ENCODE results near the gene FSIP1.

The FSIP1 gene

DNA sequence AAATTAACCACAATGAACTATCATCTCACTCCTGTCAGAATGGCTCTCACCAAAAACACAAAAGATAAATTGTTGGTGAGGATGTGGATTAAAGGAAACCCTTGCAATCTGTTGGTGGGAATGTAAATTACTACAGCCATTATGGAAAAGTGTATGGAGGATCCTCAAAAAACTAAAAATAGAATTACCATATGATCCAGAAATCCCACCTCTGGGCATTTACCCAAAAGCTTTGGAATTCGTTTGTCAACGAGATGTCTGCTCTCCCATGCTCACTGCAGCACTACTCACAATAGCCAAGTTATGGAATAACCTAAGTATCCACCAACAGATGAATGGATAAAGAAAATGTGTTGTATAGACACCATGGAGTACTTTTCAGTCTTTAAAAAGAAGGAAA lies 21.6 kb downstream of the FSIP1 start:
- DNase-seq (ENCODE audit: low spot score), result no peak

DNA sequence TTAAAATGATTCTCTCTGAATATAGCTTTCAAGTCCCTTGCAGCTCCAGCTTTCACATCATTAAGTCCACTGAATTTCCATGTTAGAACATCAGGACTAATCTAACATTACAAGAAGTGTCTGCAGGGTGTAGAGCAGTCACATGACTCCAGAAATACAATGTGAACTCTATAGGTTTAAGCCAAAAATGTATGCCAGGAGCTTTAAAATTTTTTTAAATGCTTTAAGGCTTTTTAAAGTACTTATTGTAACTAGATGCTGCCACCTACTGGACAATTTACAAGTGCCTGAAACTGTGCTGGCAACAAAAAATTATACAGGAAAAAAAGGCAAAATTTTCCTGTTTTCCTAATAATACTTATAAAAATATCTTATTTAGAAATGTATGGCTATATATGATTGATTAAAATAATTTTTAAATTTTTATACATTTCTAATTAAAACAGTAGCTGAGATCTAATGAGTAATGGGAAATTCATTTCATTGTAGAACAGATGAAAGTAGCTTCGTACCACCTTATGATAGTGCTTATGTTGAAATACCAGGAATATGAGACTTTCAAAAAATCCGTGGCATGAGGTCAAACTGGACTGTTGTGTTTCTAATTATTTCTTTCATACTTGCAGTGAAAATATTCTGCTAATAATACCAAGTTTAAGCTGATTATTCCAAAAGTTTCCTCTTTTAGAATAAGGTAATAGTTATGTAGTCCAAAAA lies 25.7 kb downstream of the FSIP1 start:
- peak; percentile 54 for DNase-seq (ENCODE audit: low spot score)

DNA sequence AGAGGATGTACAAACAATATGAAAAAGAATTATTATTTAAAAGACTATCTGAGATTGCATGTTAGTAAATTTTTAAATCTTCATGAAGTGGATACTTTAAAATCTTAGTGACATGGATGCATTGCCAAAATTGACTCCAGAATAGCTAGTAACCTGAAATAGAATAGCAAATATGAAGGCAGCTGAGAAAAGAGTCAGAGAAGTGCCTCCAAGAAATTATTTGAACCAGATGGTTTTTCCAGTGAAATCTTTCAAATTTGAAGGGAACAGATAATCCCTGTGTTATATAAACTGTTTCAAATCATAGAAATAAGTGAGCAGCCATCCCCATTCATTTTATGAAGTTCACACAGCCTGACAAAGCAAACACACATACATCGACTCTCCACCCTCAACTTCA lies 29.6 kb downstream of the FSIP1 start:
- no peak for DNase-seq (ENCODE audit: low spot score)

DNA sequence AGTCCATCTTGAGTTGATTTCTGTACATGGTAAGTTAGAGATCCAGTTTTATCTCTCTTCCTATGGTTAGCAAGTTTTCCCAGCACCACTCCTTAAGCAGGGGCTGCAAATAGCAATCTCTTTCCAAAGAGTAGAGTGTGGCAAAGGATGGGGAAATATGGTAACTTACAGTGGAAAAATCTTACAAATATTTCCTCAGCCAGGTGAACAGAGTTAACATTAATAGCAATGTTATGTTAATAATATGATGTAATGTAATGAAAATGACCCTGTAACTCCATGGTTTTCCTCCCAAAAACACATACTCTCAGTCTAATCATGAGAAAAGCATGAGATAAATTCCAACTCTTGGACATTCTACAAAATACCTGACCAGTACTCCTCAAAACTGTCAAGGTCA lies 30.4 kb downstream of the FSIP1 start:
- no peak for DNase-seq (ENCODE audit: low spot score)

DNA sequence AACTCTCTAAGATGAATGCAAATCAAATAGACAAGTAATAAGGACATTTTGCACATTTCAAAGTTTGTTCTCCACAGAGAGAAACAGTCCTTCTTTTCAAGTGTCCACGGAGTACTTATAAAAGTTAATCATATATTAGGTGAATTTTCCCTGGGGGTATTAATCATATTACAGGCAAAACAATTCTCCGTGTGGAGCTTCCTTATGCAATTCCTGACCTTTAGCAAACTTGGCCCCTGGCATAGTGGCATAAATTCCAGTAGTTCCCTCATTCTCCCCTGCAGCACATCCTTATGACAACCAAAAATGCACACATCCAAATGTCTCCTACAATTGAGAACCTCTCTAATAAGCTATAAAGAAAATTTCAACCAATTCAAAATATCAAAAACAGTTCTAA lies 34.4 kb downstream of the FSIP1 start:
- no peak for DNase-seq (ENCODE audit: low spot score)

DNA sequence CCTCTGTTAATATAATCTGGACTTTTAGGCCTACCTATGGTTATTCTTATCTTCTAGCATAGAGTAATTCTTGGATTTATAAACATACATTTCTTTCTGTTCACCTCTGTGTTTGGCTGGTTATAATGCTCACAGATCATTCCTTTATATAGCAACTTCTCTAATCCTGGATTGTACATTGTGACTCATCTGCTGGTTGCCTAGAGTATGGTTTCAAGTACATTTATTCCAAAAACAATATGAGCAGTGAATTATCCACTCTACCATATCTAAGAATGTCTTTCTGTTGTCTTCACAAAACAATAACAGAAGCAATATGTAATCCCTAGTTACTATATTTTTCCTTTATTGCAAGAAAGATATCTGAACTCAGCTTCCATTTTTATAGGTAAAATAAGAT lies 35.3 kb downstream of the FSIP1 start:
- no peak for DNase-seq (ENCODE audit: low spot score)

DNA sequence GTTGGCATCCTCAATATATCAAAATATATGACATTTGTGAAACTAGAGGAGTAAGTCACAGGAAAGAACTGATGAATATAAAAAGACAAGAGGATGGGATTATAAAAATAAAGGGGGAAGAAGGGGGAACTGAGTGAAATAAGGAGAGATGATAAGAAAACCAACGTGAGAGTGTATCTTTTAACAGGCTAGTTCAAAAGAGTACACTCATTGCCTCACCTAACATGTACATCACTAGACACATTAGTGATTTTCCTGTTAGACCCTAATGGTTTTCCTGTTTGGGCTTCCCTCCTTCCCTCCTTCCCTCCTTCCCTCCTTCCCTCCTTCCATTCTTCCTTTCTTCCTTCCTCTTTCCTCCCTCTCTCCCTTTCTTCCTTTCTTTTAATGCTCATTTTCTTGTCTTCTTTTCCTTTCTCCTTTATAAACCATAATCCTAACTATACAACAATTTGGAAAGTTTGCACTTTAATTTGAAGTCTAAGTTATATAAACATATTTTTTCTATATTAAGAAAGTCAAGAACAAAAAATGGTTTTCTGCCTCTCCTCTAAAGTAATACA lies 35.8 kb downstream of the FSIP1 start:
- DNase-seq (ENCODE audit: low spot score), result no peak

DNA sequence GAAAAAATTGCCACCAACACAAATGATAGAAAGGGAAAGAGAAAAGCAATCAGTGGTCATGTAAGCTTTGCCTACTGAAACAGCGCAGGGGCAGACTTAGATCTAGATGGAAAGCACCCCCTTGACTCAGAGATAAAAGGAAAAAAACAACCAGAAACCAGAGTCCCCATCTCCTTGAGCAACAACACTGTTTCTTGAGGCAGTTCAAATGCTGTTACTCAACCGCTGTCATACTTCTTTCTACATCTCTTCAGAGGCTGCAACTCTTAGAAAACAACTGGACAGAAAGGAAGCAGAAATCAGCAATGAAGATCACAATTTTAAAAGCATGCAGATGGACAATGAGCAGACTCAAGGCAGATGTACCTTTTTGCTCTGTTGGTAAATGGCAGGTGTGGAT lies 36.5 kb downstream of the FSIP1 start:
- DNase-seq (ENCODE audit: low spot score), result no peak

DNA sequence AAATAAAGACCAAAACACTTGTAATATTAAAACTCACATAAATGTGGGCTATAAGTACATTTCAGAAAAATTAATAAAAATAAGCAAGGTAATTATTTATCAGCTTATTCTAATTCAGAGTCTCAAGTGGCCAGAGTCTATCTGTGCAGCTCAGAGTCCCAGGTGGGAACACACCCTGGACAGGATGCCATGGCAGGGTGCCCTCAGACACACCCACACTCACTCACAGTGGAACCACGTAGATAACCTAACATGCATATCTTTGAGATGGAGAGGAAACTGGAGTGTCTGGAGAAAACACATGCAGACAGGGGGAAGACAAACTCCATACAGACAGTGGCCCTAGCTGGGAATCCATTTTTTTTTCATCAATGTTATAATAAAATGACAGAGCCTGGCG lies 37.2 kb downstream of the FSIP1 start:
- no peak for DNase-seq (ENCODE audit: low spot score)

DNA sequence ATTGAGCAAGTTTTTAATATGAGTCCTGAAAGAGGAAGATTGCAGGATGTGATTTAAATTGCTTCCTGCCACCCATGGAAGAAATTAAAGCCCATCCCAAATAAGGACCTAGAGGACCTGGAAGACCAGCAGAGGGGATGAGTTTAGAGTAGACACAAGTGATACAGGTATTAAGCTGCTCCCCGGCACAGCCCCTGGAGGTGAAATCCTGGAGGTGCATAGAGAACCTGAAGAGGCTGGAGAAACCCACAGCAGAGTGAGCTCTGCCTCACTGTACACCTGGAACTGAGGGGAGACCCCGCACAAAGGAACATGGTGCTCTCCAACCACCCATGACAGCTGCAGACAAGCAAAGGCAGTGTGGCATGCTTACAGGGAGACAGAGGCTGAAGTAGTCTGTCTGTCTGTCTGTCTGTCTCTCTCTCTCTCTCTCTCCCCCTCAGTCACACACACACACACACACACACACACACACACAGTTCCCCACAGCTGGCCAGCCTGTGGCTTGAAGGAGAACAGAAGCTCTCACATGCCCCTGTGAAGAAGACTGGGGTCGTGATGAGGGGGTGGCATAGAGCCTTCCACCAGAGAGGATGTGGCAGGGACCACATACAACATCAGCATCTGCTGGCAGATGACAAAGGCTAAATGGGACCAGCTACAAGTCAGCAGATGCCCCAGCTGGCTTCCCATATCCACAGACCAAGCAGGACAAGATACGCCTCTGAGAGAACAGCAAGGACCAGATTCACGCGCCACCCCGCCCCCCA lies 38.1 kb downstream of the FSIP1 start:
- DNase-seq (ENCODE audit: low spot score), result no peak

DNA sequence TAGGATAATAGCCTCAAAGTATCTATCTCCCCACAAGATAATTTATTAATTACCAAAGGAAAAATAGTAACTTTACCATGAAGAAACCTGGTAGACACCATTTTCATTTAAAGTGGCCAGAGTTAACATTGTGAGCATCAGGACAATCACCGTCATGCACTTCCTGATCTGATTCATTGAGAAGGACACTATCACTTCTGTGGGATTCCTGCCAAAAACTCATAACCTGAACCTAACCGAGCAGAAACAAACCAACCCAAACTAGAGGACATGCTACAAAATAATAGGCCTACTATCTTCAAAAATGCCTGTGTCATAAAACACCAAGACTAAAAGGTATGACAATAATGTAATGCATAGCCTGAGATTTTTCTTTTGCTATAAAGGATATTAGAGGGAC lies 39.0 kb downstream of the FSIP1 start:
- DNase-seq (ENCODE audit: low spot score), result no peak

DNA sequence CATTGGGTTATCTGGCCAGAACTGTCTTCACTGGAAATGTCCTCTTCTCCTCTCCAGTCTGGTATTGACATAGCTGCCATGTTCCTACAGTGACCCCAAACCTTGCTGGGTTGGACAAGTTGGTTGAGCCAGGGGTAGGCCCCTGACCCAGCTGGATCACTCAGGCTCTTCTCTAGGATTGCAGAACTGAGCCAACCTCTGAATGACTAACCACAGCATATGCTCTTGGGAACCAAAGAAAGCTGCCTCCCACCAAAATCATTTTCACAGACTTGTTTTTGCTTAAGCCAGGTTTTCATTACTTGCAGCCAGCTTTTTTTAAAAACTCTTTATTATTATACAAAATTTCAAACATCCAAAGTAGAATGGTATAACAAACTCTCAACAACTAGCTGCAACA lies 41.4 kb downstream of the FSIP1 start:
- DNase-seq (ENCODE audit: low spot score), result no peak

DNA sequence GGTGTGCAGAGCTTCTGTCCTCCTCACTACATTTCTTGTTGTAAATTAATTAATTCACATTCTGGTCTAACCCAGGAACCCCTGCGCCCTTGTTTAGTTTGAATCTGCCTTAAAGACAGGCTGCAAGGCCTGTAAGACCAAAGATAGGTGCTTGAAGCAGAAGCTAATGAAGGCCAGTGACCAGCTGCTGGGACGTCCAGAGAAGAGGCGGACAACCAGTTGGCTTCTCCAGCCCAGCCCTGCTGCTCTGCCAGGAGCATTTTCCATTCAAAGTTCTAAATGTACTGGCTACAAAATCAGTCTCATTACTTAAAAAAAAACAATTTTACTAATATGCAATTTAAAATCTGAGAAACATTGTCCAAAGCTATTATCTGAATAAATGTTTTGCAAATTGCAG lies 43.6 kb downstream of the FSIP1 start:
- no peak for DNase-seq (ENCODE audit: low spot score)

DNA sequence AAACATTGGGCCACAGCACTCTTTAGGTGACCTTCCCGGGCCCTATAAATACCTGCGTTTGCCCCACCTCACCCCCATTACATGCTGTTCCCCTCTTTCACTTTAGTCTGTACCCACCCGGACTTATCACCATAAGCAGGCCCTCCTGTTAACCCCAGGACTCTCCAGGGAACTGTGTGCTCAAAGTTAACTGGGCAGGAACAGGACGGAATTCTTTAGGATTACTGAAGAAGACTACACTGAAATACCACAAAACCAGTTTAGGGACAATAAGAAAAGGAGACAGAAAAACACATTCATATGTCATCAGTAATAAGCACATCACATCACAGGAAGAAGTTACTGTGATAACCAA lies 45.5 kb downstream of the FSIP1 start:
- DNase-seq (ENCODE audit: low spot score), result no peak

DNA sequence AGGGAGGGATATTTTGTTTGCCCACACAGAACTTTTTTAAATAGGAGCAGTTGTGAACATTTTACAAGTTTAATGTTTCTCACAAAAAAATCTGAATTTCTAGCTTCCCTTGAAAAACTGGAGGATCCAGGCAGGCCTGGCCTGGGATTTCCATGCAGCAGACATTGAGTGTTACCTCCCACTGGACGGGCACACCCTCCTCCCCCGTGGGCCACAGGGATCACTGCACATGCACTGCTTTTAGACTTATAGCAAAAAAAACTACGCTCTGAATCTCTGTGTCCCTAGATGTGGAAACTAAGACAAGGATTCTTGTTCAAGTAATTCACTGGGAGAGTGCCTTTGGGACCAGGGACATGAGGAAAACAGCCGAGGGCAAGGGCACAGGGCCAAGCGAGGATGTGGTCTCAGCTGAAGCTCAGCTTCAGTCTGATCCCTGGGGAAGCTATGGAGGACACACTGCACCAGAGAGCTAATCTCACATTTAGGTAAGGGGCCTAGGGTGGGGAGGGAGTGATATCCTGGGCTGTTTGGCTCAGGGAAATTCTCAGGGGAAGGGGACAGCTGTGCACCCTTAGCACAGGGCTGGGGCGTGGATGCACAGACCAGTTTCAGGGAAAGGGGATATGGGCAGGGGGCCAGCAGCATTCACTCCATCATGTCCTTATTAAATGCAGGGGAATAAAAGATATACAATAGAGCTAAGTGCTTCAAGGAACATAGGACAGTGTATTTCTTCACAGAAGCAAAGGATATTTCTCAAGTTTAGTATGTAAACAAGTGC lies 46.0 kb downstream of the FSIP1 start:
- no peak for DNase-seq (ENCODE audit: low spot score)

DNA sequence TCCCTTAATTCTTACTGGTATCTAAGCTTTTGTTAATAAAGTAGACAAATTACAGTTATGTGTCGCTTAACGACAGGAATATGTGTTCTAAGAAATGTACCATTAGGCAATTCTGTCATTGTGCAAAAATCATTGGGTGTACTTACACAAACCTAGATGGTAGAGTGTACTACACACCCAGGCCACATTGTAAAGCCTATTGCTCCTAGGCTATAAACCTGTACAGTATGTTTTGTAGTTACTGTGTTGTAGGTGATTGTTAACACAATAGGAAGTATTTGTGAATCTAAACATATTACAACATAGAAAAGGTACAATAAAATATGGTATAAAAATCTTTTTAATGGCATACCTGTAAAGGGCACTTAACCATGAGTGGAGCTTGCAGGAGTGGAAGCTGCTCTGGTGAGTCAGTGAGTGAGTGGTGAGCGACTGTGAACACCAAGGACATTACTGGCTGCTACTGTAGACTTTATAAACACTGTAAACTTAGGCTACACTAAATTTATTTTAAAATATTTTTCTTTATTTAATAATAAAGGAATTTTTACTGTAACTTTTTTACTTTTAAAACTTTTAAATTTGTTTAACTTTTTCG lies 47.4 kb downstream of the FSIP1 start:
- no peak for DNase-seq (ENCODE audit: low spot score)

DNA sequence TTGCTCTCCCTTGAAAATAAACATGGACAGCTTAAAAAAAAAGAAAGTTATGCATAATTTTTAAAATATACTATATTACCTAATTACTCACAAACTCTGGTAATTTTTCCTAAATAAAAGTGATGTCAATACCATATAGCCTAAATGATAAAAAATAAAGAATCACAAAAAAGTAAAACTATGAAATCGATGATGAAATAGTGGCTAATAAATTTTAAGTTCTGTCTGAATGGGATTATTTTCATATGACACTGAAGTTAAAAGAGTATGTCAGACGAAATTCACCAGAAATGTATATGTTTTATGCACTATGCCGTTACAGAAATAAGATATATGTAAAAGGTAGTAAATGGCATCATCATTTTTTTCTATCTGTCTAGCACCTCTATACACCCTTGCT lies 51.4 kb downstream of the FSIP1 start:
- DNase-seq (ENCODE audit: low spot score), result no peak

DNA sequence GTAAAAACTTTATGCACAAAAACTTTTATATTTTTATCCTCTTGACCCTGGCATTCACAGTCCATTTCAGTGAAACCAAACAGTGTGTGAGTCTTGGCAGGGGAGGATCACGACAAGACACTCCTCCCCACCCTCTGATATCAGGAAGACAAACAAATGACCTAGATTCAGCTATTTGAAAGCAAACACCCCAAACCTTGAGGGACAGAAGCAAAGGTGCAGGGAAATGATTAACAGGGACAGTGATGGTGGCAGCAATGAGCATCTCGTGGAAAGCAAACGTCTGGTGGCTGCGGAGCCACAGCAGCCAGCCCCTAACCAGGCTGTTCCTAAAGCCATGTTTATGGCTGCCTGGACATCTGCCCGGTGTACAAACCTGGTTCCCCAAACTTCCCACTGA lies 52.1 kb downstream of the FSIP1 start:
- DNase-seq (ENCODE audit: low spot score), result no peak

DNA sequence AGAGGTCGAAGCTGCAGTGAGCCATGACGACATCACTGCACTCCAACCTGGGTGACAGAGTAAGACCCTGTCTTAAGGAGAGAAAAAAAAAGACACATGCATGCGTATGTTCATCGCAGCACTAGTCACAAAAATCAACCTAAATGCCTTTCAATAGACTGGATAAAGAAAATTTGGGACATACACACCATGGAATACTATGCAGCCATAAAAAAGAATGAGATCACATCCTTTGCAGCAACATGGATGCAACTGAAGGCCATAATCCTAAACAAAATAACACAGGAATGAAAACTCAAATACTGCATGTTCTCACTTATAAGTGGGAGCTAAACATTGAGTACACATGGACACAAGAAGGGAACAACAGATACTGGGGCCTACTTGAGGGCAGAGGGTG lies 53.1 kb downstream of the FSIP1 start:
- no peak for DNase-seq (ENCODE audit: low spot score)

DNA sequence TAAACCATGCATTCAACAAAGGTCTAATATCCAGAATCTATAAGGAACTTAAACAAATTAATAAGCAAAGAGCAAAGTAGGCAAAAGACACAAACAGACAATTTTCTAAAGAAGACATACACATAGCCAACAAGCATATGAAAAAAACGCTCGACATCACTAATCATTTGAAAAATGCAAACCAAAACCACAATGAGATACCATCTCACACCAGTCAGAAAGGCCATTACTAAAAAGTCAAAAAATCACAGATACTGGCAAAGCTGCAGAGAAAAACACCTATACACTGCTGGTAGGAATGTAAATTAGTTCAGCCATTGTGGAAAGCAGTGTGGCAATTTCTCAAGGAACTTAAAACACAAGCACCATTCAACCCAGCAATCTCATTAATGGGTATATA lies 53.8 kb downstream of the FSIP1 start:
- no peak for DNase-seq (ENCODE audit: low spot score)

DNA sequence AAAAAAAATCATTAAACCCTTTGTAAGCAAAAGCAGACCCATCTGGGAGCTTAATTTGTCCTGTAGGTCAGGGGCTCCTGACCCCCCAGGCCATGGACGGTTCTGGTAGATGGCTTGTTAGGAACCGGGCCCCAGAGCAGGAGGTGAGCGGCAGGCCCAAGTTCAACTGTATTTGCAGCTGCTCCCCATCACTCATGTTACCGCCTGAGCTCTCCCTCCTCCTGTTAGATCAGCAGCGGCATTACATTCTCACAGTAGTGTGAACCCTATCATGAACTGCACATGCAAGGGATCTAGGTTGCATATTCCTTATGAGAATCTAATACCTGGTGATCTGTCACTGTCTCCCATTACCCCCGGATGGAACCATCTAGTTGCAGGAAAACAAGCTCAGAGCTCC lies 60.7 kb downstream of the FSIP1 start:
- no peak for DNase-seq (ENCODE audit: low spot score)

All from SK-N-DZ (cell line).